ENCODE measurements around the gene IL13RA1.
"Not testable (repeated sequence)": the region's sequence is repeated elsewhere in the genome, so short reads cannot be mapped to it uniquely, and the experiment has no call there.

The IL13RA1 gene

DNA sequence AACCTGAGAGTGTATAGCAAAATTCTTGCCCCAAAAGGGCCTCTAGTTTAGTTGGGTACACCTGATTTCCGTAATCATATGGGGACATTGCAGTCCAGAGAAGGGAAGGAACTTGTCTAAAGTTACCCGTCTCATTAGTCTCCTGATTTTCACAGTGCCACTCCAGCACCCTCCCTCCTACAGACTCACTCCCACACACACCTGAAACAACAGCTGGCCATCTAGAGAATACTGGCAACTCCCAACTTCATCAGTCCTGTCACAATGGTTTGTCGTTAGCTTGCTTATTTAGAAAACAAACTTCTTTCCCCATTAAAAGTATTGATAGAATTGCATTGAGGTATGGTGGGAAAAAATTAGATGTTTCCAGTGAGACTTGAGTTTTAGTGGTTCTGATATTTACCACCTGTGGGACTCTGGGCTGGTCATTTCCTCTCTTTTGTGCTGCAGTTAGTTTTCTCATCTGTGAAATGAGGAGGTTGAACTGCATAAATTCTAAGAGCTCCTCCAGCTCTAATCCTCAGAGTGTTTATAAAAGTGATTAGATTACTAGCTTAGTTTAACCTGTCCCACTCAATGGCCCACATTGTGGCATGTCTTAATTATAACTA lies 1.7 kb downstream of the IL13RA1 start:
- DNase-seq, result no peak

DNA sequence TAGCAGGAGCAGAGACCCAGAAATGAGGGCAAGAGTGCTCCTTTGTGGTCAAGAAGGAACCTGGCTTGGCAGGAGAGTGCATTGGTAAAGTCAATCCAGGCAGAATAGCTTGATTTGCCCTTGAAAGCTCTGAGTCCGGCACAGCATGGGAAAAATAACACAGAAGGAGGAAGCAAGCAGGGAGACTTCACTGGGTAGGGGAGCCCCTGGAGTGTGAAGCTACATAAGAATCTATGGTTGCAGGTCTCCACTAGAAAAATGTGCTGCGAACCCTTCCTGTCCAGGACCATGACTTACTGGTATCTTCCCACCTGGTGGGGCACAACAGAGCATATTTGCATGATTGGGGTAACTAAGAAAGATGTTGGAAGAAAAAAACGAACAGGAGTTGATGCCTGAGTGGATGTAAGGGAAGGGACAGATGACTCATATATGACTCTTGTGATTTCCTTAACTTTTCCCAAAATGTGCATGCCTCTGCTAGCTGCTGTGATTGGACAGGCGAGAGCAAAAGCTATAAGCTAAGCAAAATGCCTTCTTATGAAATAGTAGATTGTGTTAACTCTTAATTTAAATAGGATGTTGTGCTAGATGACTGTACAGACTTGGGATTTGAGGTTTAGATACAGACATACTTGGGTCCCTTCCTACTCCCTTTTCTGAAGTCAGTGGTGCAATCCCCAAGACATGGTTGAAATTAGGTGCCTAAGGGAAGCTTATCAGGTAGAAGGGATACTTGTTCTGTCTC lies 3.3 kb downstream of the IL13RA1 start:
- DNase-seq, result no peak

DNA sequence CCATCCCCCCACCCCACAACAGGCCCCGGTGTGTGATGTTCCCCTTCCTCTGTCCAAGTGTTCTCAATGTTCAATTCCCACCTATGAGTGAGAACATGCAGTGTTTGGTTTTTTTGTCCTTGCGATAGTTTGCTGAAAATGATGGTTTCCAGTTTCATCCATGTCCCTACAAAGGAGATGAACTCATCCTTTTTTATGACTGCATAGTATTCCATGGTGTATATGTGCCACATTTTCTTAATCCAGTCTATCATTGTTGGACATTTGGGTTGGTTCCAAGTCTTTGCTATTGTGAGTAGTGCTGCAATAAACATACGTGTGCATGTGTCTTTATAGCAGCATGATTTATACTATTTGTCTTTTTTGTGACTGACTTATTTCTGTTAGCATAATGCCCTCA lies 5.1 kb downstream of the IL13RA1 start:
- not testable (repeated sequence) for DNase-seq

DNA sequence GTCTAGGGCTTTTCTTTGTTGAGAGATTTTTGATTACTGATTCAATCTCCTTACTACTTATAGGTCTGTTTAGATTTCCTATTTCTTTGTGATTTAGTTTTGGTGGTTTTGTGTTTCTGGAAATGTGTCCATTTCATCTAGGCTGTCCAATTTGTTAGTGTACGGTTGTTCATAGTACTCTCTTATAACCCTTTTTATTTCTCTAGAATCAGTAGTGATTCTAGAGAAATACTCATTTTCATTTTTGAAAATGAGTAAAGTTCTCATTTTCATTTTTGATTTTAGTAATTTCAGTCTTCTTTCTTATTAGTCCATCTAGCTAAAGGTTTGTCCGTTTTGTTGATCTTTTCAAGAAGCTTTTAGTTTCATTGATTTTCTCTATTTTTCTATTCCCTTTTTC lies 7.5 kb downstream of the IL13RA1 start:
- DNase-seq, result no peak

DNA sequence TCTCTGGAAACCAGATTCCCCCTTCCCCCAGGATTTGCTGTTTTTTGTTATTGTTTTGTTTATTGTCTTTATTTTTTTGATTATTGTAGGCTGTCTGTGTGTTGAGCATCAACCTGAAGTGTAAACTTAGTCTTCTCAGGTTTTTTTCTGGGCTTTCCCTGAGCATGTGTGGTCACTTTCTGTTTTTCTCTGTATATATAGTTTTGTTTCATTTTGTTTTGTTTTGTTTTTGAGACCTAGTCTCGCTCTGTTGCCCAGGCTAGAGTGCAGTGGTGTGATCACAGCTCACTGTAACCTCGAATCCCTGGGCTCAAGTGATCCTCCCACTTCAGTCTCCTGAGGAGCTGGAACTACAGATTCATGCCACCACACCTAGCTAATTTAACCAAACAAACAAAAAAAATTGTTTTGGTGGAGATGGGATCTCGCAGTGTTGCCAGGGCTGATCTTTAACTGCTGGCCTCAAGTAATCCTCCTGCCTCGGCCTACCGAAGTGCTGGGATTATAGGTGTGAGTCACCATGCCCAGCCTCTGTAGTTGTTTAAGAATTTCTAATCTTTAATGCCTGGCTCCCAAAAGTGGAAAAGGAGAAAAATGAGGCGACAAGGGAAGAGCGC lies 9.1 kb downstream of the IL13RA1 start:
- no peak for DNase-seq

DNA sequence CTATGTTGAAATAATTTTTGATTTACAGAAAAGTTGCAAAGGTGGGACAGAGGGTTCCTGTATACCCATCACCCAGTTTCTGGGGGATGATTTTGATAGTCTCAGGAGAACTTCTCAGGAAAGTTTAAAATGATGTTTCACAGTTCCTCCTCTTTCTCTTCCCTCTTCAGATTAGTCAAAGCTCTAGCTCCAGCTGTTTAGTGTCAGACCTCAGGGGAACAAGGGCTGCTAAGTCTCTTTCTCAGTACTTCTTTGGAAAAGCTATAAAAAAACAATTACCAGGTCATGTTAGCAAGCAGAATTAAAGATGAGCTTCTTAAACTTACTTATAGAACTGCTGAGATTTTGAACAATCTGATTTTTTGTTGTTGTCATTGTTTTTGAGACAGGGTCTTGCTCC lies 12.2 kb downstream of the IL13RA1 start:
- DNase-seq, result no peak

DNA sequence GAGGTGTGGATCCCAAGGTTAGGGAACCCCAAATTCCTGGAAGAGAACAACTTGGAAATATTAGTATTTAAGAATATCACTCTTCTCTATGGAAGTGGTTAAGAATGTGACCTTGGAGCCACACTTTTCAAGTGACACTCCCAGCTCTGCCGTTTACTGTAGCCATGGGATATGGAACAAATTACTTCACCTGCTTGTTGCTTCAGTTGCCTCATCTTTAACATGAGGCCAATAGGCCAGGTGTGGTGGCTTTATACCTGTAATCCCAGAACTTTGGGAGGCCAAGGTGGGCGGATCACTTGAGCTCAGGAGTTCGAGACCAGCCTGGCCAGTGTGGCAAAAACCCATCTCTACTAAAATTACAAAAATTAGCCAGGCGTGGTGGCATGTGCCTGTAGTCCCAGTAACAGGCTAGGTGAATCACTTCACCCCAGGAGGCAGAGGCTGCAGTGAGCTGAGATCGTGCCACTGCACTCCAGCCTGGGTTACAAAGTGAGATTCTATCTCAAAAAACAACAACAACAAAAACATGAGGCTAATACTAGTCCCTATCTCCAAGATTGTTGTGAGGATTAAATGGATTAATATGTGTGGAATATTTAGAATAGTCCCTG lies 13.0 kb downstream of the IL13RA1 start:
- no peak for DNase-seq

DNA sequence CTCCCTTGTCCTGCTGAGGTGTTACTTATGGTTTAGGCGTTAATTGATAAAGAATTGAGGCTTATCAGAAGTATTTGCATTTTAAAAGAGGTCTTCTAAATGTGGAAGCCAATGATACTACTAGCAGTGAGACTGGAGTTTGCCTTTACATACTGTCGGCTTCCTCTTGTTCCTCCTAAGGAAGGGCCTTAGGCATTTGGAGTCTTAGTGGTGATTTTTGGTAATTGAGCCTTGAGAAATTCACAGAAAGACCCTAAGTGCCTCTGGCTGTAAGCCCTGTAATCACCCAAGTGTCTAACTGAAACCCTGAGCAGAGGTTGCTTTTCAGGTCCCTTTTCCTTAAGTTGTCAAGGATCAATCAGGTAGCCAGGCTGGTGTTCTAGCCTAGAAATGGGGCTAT lies 14.8 kb downstream of the IL13RA1 start:
- DNase-seq, result no peak

DNA sequence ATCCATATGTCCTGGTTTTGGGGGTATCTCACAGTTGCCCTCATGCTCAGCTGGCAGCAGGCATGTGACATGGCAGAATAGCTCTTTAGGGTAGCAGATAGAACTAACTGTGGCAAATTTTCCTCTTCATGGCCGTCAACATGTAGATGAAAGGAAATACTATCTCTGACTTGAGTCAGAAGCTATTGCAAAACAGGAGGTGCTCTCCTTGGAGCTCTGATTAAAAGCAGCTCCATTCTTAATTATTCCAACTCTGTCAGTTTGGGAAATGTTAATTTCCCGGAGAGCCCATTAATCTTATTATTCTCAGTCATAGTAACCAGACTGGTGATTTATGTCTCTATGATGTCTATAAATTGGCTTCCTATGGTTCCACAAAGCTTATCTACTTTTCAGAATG lies 18.2 kb downstream of the IL13RA1 start:
- DNase-seq, result no peak

DNA sequence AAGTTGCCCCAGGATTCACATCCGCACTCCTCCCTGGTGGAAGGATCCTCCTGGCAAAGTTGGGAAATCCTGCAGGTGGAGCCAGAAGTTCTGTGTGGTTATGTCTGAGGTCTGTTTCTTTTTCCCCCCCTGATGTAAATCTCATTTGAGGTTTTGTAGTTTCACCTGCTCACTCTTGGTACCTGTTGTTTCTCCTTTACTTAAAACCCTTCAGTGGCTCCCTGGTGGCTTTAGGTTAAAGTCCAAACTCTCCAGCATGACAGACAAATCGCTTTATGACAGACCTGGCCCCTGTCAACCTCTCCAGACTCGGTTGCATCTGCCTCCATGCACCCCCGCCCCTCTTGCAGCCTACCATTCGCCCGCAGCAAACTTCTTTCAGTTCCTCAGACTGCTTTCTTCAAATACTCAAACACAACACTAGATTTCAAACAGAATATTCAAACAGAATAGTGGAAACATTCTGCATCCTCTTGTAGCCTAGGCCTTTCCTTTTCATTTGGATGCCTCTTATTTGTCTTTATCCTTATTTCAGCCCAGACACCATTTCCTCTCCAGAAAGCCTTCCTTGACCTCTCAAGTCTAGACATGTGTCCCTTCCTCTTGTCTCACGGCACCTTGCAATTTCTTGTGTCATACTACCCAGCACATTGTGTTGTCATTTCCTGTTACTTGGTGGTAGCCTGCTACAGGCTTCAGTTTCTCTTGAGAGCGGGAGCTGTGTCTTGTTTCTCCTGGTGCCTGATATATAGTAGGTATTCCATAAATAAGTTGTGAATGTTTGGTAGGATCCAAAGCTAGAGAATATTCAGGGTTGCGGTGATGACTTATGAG lies 24.8 kb downstream of the IL13RA1 start:
- DNase-seq, result no peak

DNA sequence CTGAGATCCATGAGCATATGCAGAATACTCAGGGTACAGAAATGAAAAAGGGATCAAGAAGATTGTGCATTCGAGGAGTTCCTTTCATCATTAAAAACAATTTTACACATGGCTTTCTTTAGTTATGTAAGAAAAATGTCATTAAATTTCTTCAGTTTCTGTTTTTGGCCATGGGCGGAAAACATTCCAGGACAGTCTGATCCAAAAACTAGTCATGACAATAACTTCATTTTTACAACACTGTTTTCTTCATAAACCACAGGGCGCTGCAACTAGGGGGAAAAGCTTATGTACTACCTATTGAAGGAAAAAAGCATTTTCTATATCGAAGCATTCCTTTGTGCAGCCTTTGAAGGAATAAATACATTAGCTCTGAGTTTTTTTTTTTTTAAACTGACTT lies 28.2 kb downstream of the IL13RA1 start:
- DNase-seq, result no peak

DNA sequence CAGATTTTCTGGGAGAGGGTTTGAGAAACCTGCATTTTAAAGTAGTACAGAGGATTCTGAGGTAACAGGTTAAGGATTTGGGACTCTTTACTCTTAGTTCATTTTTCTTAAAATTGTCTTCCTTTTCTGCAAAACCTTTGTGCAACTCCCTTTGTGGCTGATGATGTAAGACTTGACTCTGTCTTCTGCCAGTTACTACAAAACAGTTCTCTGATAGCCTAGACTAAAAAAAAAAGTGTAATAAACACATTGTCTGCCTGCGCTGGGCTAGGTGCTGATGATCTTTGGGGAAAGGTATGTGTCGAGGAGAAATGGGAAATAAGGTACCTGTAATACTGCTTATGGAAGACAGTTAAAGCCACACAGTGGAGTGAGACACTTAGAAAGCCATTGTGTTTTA lies 28.7 kb downstream of the IL13RA1 start:
- no peak for DNase-seq

DNA sequence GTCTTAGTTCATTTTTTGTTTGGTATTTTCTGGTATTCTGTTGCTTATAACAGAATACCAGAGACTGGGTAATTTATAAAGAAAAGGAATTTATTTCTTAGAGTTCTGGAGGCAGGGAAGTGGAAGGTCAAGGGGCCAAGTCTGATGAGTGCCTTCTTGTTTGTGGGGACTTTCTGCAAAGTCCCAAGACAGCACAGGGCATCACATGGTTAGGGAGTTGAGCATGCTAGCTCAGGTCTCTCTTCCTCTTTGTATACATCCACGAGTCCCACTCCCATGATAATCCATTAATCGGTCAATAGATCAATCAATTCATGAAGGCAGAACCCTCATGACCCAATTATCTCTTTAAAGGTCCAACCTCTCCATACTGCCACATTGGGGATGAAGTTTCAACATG lies 31.1 kb downstream of the IL13RA1 start:
- no peak for DNase-seq

DNA sequence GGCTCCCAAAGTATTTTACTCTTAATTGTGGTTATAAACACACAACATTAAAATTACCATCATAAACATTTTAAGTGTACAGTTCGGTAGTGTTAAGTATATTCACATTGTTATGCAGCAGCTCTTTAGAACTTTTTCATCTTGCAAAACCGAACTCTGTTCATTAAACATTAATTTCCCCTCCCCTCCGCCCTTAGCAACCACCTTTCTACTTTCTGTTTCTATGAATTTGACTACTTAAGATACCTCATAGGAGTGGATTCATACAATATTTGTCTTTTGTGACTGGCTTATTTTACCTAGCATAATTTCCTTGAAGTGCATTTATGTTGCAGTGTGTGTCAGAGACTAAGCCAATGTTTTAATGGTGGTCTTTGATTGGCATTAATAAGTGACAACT lies 32.6 kb downstream of the IL13RA1 start:
- DNase-seq, result no peak

DNA sequence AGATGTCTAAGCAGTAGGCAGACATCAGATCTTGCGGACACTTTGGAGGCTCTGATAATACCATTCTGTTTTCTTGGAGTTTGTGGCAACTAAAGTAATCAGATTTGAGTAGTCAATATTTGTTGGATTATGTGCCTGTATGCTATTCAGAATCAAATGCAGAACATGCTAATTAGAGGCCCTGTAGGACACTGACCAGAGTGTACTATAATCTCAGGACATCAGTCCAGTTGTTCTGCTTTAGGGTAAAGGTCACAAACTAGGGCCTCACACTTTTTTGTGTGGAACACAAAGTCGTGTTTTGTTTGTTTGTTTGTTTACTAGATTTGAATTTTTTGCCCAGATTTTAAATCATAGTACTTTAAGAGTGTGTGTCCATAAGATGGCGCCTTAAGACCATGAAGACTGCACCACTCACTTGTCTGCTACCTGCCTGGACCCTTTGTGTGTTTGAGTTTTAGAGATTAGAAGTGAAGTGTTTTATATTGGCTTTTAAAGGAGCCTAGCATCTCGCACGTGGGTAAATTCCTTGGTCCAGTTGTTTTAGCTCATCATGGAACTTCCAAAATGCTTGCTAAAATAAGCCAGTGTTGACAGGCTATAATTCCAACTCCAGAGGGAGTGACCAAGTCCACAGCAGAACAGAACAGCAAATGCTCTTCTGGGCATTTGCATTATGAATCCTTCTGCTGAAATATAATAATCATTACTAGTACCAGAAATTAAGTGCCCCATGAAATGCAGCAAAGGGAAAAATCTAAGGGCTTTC lies 34.7 kb downstream of the IL13RA1 start:
- no peak for DNase-seq

DNA sequence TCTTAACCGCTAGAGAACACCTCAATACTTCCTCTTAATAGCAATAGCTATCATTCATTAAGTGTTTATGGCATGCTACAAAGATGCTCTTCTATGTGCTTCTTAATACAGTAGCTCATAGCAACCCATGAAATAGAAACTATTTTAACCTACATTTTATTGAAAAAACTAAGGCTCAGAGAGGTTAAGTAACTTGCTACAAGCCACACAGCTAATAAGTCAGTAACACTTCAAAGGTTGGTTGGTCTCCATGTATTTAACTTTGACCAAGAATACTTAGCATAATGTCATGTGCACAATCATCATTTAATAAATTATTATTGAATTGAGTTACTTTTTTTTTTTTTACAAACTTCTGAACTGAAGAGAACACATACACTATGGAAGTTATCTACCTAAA lies 36.1 kb downstream of the IL13RA1 start:
- DNase-seq, result no peak

DNA sequence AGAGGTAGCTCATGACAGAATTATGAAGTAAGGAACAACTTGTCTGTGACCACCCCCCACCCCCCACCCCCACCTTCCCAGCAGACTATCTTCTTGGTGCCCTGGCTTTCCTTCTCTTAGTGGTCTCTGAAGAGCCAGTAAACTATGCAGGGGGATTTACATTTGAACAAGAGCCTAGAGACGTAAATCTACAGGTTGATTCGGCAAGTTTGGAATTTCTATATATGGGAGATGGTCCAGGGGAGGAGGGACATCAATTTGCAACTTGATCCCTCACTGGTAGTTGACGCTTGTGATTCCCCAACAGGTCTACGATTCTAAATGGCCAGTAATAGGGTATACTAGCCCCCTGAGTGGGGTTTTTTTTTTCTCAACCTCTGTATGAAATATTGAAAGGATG lies 36.7 kb downstream of the IL13RA1 start:
- DNase-seq, result no peak

DNA sequence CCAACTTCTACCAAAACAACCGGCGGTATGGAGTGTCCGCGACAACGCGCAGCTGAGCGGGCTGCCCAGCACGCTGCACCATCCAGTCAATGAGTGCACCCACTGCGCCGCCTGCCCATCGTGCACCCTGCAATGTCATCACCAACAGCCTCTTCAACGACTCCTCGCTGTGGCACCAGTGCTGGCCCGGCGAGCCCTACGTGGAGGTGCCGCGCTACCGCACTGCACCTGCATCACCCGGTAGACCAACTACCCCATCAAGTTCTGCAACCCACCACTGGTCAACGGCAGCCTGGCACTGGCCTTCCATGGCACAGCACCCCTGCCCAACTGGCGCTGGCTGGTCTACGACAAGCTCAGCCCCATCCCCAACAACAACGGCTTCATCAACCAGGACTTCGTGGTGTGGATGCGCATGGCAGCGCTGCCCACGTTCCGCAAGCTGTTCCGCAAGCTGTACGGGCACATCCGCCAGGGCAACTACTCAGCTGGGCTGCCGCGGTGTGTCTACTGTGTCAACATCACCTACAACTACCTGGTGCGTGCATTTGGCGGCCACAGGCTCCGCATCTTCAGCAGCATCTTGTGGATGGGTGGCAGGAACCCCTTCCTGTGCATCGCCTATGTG lies 42.8 kb downstream of the IL13RA1 start:
- no peak for DNase-seq

DNA sequence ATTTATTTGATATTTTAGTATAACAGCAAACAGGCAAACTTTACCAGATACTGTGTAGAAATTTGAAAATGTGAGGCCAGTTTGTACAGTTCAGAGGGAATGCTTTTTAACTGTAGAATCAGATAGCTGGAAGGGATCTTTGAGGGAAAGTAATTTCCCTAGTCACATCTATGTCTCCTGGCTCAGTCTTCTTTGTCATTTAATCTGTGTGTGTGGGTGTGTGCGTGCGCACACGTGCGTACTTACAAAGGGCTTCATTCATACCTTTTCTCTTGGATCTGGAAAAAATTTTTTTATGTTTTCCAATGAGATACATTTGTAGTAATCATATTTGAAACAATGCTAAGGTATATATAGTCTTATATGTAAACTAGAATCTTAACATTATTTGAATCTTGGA lies 44.6 kb downstream of the IL13RA1 start:
- no peak for DNase-seq

DNA sequence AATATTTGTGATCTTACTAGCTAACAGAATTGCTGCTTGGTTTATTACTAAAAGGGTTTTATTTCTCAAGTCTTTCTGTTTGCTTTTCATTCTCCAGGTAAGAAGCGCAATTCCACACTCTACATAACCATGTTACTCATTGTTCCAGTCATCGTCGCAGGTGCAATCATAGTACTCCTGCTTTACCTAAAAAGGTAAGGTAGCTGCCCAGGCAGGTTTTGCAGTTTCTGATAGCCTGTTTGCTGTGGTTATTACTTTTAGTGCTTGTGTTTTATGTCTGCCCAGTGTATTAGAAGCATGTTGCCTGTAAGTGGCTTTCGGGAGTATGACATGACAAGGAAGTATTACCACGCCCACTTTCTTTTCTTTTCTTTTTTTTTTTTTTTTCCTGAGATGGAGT lies 46.4 kb downstream of the IL13RA1 start:
- DNase-seq, result no peak

DNA sequence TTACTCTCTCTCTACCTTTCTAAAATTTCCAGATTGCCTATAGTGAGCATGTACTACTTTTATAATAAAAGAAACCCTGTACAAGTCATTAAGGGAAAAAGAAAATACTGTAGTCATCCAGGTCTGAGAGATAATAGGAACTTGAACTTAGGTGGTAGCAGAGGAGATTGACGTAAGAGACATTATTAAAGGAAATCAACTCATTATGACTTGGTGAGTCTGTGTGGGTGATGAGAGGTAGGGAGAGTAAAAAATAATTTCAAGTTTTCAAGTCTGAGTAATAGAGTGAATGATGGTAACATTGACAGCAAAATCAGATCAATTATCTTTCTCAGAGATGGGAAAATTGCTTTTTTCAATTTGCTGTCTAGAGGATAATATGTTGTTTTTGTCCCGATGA lies 52.2 kb downstream of the IL13RA1 start:
- DNase-seq, result no peak

DNA sequence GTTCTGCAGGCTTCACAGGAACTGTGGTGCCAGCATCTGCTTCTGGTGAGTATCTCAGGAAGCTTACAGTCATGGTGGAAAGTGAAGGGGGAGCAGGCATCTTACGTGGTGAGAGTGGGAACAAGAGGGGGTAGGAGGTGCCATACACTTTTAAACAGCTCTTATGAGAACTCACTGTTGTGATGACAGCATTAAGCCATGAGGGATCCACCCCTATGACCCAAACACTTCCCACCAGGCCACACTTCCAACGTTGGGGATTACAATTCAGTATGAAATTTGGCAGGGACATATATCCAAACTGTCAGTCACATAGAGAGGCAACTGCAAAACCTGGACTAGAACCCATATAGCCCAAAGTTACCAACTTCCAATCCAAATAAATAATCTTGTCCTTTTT lies 53.1 kb downstream of the IL13RA1 start:
- no peak for DNase-seq

Data from NCI-H1417 treated with DMSO at 0.1 percent for 48 hours (cell line).